Right atrium auricular region (tissue), 2 donors: Measurements from ENCODE around the gene MMS19. TPM values are rescaled to one million over a fixed set of nuclear protein-coding genes. Genes with fewer than 3 reads are reported as not detected.

Experiments
- DNase-seq: peaks from one replicate; pipeline ENCODE4 v3.0.0-alpha.2; 2019; ENCODE audit warnings: low spot score
- H3K27ac ChIP-seq, 2 donors: fragments of 200-600 bp; sonication (generic); 1 replicate in 1 of 2; 2 replicates in 1 of 2; pipeline ENCODE4 v1.5.1; 2016 to 2019
- H3K27me3 ChIP-seq, 2 donors: fragments of 200-600 bp; sonication (generic); one replicate each; pipeline versions ENCODE4 v1.5.1 to v1.6.0; 2017 to 2019
- H3K36me3 ChIP-seq: fragments of 200-600 bp; sonication (generic); one replicate; pipeline ENCODE4 v1.5.1; 2016
- H3K4me1 ChIP-seq, 2 donors: fragments of 200-600 bp; sonication (generic); one replicate each; pipeline versions ENCODE4 v1.5.1 to v1.6.0; 2017 to 2019
- H3K4me3 ChIP-seq, 2 donors: fragments of 200-600 bp; sonication (generic); 1 replicate in 1 of 2; 2 replicates in 1 of 2; pipeline ENCODE4 v1.5.1; 2017 to 2019; ENCODE audit warnings: mild to moderate bottlenecking in 1 of 2, moderate library complexity in 1 of 2
- H3K9me3 ChIP-seq, 2 donors: fragments of 200-600 bp; sonication (generic); one replicate each; pipeline ENCODE4 v1.5.1; 2019
- total RNA-seq, 2 donors: library from RNA; depleted of rRNA; stranded (reverse); fragments of >200 nt; gene quantifications; one replicate each; pipeline ENCODE4 v1.1.0, GENCODE V29; 2016
- TF ChIP-seq, protein P1 (sequence below), 2 donors: fragments of 200-600 bp; sonication (generic); IDR thresholded peaks; one replicate each; pipeline ENCODE4 v1.5.1; 2019; ENCODE audit warnings: antibody characterized with exemption in 2 of 2

Gene MMS19
- total RNA-seq, 2 donors from 2014 or later: 48.0 to 51.8 TPM

DNA sequence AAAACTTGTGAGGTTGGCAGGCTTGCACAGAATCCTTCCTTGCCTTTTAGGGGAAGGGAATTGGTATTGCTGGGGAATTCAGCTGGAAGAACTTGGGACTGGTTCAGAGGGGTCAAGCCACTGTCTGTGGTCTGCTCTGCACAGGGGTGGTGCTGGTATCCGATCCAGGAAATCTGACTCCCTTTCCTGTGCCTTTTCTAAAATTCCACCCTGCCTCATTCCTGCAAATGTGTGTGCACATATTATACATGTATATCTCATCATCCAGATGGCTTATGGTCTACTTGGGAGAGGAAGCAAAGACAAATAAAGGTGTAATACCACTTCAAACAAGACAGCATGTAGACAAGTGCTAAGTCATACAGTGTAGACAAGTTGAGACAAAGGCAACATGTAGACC, 14.8 kb upstream of the MMS19 start:
- TF ChIP-seq, protein P1, sequence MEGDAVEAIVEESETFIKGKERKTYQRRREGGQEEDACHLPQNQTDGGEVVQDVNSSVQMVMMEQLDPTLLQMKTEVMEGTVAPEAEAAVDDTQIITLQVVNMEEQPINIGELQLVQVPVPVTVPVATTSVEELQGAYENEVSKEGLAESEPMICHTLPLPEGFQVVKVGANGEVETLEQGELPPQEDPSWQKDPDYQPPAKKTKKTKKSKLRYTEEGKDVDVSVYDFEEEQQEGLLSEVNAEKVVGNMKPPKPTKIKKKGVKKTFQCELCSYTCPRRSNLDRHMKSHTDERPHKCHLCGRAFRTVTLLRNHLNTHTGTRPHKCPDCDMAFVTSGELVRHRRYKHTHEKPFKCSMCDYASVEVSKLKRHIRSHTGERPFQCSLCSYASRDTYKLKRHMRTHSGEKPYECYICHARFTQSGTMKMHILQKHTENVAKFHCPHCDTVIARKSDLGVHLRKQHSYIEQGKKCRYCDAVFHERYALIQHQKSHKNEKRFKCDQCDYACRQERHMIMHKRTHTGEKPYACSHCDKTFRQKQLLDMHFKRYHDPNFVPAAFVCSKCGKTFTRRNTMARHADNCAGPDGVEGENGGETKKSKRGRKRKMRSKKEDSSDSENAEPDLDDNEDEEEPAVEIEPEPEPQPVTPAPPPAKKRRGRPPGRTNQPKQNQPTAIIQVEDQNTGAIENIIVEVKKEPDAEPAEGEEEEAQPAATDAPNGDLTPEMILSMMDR (IDR thresholded peaks at IDR 0.05): no peak
- Histone ChIP-seq H3K9me3 (no peaks in the 10 kb centered on the region), H3K27ac (no peak overlapping the region), H3K4me1 (peaks cover 0 to 40% of the 10 kb centered on the region in 2 donors), H3K4me3 (no peak overlapping the region), H3K27me3 (no peaks in the 10 kb centered on the region), H3K36me3 (no peaks in the 10 kb centered on the region)
- no peak for DNase-seq

DNA sequence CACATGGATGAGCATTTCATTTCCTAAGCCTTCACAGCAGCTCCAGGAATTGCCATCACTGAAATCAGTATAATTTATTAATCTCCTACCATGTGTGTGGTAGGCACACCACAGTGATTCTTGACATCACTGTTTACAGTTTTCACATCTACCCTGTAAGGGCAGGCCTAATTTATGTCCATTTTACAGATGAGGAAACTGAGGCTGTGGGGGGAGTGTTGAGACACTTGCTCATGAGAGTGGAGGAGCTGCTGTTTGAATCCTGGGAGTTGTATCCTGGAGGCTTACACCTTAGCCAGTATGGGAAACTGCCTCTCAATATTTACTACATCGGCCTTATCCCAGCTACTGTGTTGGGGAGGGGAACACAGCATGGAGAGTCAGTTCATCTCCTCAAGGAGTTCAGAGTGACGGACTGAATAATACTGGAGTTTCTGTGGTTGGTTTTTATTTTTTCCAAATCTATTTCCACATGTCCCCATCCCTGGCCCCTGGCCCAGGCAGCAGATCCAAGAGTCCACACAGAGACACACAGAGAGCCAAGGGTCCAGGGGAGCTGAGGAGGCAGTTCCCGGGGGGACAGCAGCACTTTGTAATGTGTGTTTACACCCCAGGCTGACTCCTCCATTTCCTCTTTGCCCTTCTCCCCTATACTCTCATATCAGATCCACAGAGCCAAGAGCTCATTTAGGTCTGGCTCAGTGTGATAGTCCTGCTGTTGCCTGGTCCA, 13.7 kb upstream of the MMS19 start:
- no peaks in the 10 kb centered on the region for H3K27me3 ChIP-seq
- peak overlapping the region in 1 of 2 donors; percentile 19 for H3K27ac ChIP-seq
- no peaks in the 10 kb centered on the region for H3K9me3 ChIP-seq
- H3K4me1 ChIP-seq: peaks cover 0 to 32% of the 10 kb centered on the region in 2 donors
- H3K4me3 ChIP-seq: no peak overlapping the region
- no peaks in the 10 kb centered on the region for H3K36me3 ChIP-seq
- DNase-seq: no peak
- TF ChIP-seq, protein P1 (IDR thresholded peaks at IDR 0.05): no peak

DNA sequence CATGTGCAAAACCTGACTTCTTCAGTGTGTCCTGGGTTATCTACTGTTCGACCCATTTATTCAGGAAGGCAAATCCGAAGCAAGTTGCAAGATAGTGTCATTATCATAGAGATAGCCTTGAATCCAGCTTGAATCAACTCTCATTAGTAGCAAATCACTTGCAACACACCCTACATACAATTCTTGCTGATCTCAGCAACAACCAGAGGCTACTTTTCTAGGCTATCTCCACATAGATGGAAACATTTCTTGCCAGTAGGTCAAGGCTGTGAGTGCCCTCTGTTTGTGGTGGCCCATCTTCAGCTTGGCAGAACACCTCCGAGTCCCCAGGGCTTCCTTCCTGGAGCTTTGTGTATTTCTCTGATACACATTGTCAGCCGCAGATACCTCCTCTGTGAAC, 12.5 kb upstream of the MMS19 start:
- no peaks in the 10 kb centered on the region for H3K9me3 ChIP-seq
- TF ChIP-seq, protein P1 (IDR thresholded peaks at IDR 0.05): no peak
- no peak overlapping the region for H3K27ac ChIP-seq
- H3K4me1 ChIP-seq: peaks cover 0 to 24% of the 10 kb centered on the region in 2 donors
- DNase-seq: no peak
- no peaks in the 10 kb centered on the region for H3K36me3 ChIP-seq
- no peak overlapping the region for H3K4me3 ChIP-seq
- no peaks in the 10 kb centered on the region for H3K27me3 ChIP-seq

DNA sequence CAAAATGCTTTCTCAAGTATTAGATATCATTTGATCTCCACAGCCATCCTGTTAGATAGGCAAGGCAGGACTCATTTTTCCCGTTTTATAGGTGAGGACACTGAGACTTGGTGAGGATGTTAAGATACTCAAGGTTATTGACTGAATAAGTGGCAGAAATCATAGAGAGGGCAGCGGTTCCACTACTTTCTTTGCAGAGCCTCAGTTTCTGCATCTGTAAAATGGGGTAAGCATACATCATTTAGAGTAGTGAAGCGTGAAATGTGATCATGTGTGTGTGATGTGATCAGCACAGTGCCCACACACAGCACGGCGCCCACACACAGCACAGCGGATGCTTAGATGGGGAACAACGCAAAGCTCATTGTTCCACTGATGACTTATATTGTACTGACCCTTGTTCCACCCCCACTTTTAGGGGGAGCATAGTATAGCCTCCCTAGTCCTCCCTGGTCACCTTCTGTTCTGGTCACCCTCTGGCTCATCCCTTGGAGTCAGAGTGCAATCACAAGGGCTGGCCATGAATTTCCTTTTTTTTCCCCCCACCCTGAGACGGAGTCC, 11.0 kb upstream of the MMS19 start:
- TF ChIP-seq, protein P1 (IDR thresholded peaks at IDR 0.05): no peak
- no peak overlapping the region for H3K4me3 ChIP-seq
- no peak overlapping the region for H3K27ac ChIP-seq
- no peaks in the 10 kb centered on the region for H3K9me3 ChIP-seq
- no peaks in the 10 kb centered on the region for H3K27me3 ChIP-seq
- peaks cover 0 to 11% of the 10 kb centered on the region in 2 donors for H3K4me1 ChIP-seq
- no peak for DNase-seq
- no peaks in the 10 kb centered on the region for H3K36me3 ChIP-seq

DNA sequence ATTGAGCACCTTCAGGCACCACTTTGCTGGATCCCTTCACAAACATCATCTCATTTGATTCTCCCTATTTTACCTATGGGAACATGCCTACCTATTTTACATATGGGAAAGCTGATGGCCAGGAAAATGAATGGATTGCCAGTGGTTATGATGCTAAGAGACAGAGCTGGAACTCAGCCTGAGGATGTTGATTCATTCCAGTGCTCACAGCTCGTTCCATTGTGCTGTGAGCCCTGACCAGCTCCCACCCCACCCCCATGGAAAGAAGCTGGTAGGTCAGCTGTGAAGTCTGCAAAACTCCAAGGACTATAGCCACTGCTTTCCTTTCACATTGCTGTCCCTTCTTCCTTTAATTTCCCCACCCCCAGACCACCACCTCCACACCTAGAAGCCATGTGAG, 10.1 kb upstream of the MMS19 start:
- DNase-seq: peak; percentile 47
- TF ChIP-seq, protein P1 (IDR thresholded peaks at IDR 0.05): no peak
- H3K4me1 ChIP-seq: peaks cover 0 to 19% of the 10 kb centered on the region in 2 donors
- H3K4me3 ChIP-seq: no peak overlapping the region
- H3K27me3 ChIP-seq: no peaks in the 10 kb centered on the region
- no peak overlapping the region for H3K27ac ChIP-seq
- H3K36me3 ChIP-seq: no peaks in the 10 kb centered on the region
- no peaks in the 10 kb centered on the region for H3K9me3 ChIP-seq
